ENCODE results near the gene APLF.

- TF ChIP-seq, protein P1, sequence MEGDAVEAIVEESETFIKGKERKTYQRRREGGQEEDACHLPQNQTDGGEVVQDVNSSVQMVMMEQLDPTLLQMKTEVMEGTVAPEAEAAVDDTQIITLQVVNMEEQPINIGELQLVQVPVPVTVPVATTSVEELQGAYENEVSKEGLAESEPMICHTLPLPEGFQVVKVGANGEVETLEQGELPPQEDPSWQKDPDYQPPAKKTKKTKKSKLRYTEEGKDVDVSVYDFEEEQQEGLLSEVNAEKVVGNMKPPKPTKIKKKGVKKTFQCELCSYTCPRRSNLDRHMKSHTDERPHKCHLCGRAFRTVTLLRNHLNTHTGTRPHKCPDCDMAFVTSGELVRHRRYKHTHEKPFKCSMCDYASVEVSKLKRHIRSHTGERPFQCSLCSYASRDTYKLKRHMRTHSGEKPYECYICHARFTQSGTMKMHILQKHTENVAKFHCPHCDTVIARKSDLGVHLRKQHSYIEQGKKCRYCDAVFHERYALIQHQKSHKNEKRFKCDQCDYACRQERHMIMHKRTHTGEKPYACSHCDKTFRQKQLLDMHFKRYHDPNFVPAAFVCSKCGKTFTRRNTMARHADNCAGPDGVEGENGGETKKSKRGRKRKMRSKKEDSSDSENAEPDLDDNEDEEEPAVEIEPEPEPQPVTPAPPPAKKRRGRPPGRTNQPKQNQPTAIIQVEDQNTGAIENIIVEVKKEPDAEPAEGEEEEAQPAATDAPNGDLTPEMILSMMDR (conservative IDR thresholded peaks at IDR 0.05; ENCODE audit: low read depth, low read length) = no peak
- TF ChIP-seq EZH2phosphoT487 (IDR thresholded peaks at IDR 0.05; ENCODE audit: borderline replicate concordance, low read length) (no peak), EZH2 (IDR thresholded peaks at IDR 0.05; ENCODE audit: low read length, unreplicated experiment) (no peak)
Observed at GRCh38 chr2:68620772-68621171, 153.4 kb downstream of the APLF start.
